Esophagus mucosa (tissue), 1 donor: ENCODE data around the gene MTHFD1L. TPM values are rescaled to one million over a fixed set of nuclear protein-coding genes. Genes with fewer than 3 reads are reported as not detected.

Experiments
- ATAC-seq: fragments of 200-7000 bp; cut with Tn5 transposase; one replicate; pipeline ENCODE4 v1.9.1; 2020
- total RNA-seq: library from RNA; stranded (reverse); gene quantifications from one replicate; pipeline ENCODE4 v1.2.4, GENCODE V29; 2023
- donor health status: DM: yes; HTN: yes; CAD: no.

The MTHFD1L gene
- total RNA-seq, 1 donor from 2014 or later, result 20.3 TPM

GRCh38 chr6:150898399-150899170 is 33.1 kb downstream of the MTHFD1L start:
- no peak for ATAC-seq

- no peak for ATAC-seq
These were observed 33.7 kb downstream of the MTHFD1L start for GRCh38 chr6:150899231-150899630.

DNA sequence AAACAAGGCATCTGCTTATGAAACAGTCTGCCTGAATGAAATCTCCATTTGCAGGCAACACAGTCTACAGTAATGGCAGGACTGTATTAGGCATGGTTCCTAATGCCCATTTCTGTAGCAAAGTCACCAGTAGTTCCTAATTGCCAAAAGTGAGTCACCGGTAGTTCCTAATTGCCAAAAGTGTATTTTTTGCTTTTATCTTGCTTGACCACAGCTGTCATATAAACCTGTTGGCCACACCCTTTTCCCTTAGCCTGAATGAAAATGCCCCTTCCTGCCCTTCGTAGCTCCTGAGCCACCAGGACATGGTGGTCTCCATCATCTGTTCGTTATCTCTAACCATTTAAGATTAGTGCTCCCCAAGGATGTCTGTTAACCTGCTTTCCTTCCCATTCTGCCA is 34.5 kb downstream of the MTHFD1L start:
- no peak for ATAC-seq

DNA sequence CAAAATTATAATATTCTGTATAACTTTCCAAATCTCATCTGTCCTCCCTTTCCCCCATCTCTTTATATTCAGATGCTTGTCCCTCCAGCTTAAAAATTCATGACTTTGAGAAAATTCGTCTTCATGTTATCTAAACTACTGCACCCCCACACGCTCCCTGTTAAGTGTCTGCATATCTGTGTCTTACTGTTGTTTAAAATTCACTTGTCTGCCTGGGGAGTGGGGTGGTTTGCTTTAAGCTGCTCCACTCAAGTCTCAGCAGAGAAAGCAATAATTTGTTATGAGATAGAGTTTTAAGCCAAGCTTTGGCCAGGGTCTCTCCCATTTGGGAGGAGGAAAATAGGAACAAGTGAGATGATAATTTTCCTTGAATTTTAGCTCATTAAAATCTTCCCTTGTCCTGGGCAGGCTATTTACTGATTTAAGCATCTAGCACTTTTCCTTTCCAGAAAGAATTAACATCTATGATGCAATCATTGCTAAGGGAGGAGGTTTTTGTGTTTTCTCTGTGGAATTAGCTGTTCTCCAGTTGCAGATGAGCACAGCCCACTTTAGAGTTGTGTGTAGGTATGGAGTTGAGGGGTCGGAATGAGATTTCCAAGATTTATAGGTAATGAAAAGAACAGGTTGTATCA is 36.8 kb downstream of the MTHFD1L start:
- no peak for ATAC-seq

GRCh38 chr6:150905769-150906168 is 40.3 kb downstream of the MTHFD1L start:
- no peak for ATAC-seq

DNA sequence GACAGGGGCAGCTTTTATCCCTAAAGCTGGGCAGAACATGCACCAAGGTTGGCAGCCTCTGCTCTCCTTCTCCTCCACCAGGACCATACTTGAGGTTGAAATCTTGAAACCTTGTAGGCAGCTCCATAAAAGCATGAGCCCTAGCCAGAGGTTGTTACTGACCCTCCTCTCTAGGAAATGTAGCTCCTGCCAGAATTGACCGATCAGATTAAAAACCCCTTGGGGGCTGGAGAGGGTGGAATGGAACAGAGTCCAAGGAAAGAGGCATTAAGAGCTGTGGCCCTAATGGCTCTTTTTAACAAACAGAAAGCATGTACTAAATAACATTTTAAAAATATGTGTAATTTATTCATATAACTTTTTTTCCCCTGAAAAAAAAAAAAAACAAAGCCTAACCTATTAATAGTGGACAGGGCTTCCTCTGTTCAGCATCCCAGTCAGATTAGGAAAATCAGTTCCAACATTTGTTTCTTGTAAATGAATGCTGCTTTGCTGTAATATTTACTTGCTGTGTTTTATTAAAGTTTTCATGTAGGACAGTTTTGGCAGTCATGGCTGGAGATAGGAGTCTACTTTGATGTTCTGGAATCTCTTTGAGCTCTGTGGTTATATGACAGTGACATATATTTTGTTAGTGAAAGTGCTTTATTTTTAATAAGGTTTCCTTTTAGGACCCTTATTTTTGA is 41.3 kb downstream of the MTHFD1L start:
- ATAC-seq, result no peak

- no peak for ATAC-seq
These were observed 41.9 kb downstream of the MTHFD1L start for GRCh38 chr6:150907383-150907782.

DNA sequence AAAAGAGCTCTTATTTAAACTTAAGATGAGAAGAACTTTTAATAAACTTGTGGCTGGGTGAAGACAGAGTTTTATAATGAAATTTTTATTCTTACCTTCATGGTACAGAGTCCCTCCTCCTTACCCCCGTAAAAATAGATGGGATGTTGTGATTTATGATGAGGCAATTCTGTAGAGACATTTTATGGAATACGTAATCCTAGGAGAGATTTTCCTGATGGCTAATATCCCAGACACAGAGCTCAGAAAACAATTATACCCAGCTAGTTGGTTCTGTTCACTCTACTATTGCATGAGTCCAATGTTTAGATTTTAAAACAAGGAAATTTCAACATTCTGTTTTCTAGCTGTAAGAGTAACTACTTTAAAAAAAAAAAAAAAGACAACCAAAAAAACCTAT is 43.4 kb downstream of the MTHFD1L start:
- no peak for ATAC-seq

DNA sequence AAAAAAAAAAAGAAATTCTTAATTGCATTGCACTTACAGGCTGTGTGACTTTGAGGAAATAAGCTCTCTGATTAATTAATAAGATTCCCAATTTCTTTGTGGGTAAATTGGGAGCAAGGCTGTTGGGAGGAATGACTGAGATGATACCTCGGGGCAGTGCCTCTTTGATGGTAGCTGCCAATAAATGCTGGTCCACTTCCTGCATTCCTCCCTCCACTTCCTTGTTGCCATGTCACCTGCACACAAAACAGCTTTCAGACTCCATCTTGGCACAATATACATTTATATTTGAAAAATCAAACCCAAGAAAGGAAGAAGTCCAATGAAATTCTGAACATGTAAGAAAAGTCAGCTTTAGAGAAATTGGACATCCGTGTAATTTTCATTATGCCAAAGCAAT is 45.1 kb downstream of the MTHFD1L start:
- ATAC-seq, result no peak

GRCh38 chr6:150914372-150914771 is 48.9 kb downstream of the MTHFD1L start:
- ATAC-seq, result no peak

- no peak for ATAC-seq
These were observed 49.8 kb downstream of the MTHFD1L start for GRCh38 chr6:150915131-150915879.

- no peak for ATAC-seq
These were observed 50.4 kb downstream of the MTHFD1L start for GRCh38 chr6:150915880-150916265.

DNA sequence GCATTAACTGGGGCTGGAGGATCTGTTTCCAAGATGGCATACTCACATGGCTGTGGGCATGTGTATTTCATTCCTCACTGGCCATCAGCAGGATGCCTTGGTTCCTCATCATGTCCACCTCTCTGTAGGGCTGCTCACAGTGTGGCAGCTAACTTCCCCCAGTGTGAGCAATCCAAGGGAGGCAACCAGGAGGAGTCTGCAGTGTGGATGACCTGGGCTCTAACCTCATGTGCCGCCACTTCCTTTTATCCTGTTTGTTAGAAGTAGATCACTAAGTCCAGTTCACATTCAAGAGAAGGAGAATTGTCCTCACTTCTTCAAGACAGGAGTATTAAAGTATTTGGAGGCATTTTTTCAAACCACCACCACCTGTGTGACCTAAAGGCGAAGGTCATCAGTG is 54.4 kb downstream of the MTHFD1L start:
- no peak for ATAC-seq

DNA sequence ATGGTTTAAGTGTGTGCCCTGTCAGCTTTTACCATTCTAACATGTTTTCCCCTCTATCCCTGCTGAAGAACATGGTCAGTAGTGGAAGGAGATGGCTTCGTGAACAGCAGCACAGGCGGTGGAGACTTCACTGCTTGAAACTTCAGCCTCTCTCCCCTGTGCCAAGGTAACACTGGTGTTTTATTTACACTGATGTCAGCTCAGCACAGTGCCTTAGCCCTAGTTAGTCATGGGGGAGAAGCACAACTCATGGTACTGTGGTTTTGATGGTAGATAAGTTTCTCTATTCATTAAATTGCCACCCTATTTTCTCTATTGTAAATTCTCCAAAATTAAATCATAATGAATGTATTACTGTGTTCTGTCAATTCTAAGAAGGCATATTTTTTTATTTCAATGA is 56.6 kb downstream of the MTHFD1L start:
- no peak for ATAC-seq

- no peak for ATAC-seq
These were observed 59.5 kb downstream of the MTHFD1L start for GRCh38 chr6:150924808-150925589.

DNA sequence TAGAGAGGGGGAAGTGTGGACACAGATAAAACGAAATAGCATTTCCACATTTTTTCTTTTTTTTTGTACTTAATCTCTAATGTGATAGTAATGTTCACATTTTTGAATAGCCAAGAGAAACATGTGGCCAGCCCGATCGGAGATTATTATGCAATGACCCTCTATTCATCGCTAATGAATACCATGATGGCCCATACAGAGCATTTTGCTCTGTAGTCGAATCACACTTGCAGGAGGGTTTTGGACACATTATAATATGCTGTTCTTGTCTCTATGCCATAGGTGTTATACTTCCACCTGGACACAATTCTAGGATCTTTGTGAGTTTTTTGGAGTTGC is 60.1 kb downstream of the MTHFD1L start:
- no peak for ATAC-seq

- no peak for ATAC-seq
These were observed 60.5 kb downstream of the MTHFD1L start for GRCh38 chr6:150925976-150926375.

DNA sequence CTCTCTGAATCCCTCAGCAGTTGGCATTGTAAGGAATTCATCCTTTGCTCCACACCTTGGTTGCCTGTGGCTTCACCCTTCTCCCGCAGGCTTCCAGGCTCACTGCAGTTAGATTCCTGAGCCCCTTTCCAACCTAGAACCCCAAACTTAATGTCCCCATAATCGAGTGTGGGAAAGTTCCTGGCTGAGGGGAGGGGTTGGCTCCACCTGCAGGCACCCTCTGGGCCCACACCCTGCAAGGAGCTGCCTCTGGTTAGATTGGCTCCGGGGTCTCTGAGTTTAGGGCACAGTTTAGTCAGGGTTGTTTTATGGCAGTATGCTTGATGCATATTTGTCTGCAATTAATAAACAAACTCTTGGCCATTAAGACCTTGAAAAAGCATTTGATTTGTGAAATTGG is 63.4 kb downstream of the MTHFD1L start:
- ATAC-seq, result no peak

- ATAC-seq, result no peak
These were observed 63.9 kb downstream of the MTHFD1L start for GRCh38 chr6:150929416-150929815.

- ATAC-seq, result no peak
These were observed 65.3 kb downstream of the MTHFD1L start for GRCh38 chr6:150930841-150931240.

- ATAC-seq, result no peak
These were observed 65.9 kb downstream of the MTHFD1L start for GRCh38 chr6:150931405-150931804.

DNA sequence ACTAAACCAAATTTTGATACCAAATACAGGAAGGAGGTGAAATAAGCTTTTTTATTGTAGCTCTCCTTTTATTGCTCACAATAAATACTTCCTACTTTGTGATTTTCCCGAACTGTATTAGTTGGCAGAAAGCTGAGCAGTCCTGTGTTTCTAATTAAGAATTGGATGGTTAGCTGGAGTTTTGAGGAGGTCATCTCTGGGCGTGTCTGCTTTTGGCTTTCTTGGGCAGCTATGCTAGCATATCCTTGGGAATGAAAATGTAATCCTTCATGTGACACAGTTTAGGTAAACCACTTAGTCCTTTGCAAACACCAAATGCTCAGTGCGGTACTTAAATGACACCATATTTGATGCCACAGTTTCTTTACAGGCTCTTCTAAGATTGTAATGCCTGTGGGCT is 67.5 kb downstream of the MTHFD1L start:
- no peak for ATAC-seq
